ENCODE results near the gene LIPK. TPM values are rescaled to one million over a fixed set of nuclear protein-coding genes. Genes with fewer than 3 reads are reported as not detected.
A peak's percentile ranks its signal among the peaks of the same experiment; 100 is the strongest.

LIPK gene
- polyA plus RNA-seq, 2 of the 4 experiments (the other 2 are of a cell fraction) = 0.05 TPM; not detected in 1

DNA sequence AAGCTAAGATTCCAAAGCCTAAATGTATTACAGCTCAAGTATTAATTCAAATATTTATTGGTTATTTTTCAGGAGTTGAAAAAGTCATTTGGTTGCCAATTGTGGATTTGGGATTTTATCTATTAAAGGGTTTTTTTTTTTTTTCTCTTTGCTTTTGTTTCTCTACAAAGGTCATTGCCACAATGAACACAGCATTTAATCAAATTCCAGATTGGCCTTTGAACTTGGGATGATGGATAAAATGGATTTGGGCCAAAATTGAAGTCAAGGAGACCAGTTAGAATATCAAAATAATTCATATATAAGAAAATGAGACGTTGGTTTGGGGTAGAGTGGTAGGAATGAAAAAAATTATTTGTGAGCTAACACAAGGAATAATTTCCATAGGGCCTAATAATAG lies 63.3 kb downstream of the LIPK start:
- no peak overlapping the region for H3K4me2 ChIP-seq
- no peak for ATAC-seq
- WGBS (ENCODE audit: missing lambda C conversion rate) = 26% methylated on average over 1 of the region's 1 CpG
- POLR2A ChIA-PET = no interaction called here
- H3K27ac ChIP-seq = no peak overlapping the region
- peaks cover 9% of the 10 kb centered on the region; the same call in 2 of the 3 replicates for H3K4me1 ChIP-seq
- TF ChIP-seq ZFP36 (IDR thresholded peaks at IDR 0.05; ENCODE audit: borderline replicate concordance, partially characterized antibody) = no peak
- TF ChIP-seq, protein P1, sequence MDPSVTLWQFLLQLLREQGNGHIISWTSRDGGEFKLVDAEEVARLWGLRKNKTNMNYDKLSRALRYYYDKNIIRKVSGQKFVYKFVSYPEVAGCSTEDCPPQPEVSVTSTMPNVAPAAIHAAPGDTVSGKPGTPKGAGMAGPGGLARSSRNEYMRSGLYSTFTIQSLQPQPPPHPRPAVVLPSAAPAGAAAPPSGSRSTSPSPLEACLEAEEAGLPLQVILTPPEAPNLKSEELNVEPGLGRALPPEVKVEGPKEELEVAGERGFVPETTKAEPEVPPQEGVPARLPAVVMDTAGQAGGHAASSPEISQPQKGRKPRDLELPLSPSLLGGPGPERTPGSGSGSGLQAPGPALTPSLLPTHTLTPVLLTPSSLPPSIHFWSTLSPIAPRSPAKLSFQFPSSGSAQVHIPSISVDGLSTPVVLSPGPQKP (IDR thresholded peaks at IDR 0.05; ENCODE audit: low read depth, low read length) = no peak
- no peak for TF ChIP-seq HOXA7 (CRISPR knock-in tag; IDR thresholded peaks at IDR 0.05)
- TF ChIP-seq, protein P2, sequence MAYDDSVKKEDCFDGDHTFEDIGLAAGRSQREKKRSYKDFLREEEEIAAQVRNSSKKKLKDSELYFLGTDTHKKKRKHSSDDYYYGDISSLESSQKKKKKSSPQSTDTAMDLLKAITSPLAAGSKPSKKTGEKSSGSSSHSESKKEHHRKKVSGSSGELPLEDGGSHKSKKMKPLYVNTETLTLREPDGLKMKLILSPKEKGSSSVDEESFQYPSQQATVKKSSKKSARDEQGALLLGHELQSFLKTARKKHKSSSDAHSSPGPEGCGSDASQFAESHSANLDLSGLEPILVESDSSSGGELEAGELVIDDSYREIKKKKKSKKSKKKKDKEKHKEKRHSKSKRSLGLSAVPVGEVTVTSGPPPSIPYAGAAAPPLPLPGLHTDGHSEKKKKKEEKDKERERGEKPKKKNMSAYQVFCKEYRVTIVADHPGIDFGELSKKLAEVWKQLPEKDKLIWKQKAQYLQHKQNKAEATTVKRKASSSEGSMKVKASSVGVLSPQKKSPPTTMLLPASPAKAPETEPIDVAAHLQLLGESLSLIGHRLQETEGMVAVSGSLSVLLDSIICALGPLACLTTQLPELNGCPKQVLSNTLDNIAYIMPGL (CRISPR knock-in tag; IDR thresholded peaks at IDR 0.05; ENCODE audit: borderline replicate concordance) = no peak
- CTCF ChIA-PET = interaction anchor here (0.6 kb wide), 1 partner anchor 201 kb away, joined by 3 read pairs; no protein-coding TSS in a partner anchor
- H3K4me3 ChIP-seq = no peak overlapping the region
- peaks cover 2% of the 10 kb centered on the region; the same call in 1 of the 3 replicates for H3K9me3 ChIP-seq
- DNase-seq (ENCODE audit: low read depth in 1 of 2, low spot score in 1 of 2) = no peak
- no peak for FAIRE-seq

DNA sequence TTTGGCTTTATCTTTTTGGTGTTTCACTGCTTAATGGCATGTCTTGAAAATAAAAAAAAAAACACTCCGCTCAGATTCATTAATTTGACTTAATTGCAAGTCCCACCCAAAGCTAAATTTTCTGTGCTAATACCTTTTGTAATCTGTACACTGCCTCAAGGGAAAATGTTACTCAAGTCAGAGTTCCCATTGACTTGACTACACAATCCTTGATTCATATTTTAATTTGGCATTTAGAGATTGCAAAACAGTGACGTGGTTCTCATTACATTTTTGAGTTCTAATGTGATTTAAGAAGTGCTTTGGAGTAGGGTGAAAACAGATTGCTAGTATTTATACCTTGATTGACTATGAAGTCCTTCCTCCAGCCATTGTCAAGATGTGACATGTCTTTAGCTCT lies 75.2 kb downstream of the LIPK start:
- Histone ChIP-seq H3K4me2 (no peak overlapping the region), H3K4me1 (no peaks in the 10 kb centered on the region), H3K27ac (no peak overlapping the region), H3K9me3 (no peaks in the 10 kb centered on the region), H3K4me3 (no peak overlapping the region)
- FAIRE-seq = peak; percentile 39
- CTCF ChIA-PET = interaction anchor here (0.9 kb wide), 1 partner anchor 13 kb away, joined by 3 read pairs; no protein-coding TSS in a partner anchor
- ATAC-seq = no peak
- DNase-seq (ENCODE audit: low read depth in 1 of 2, low spot score in 1 of 2) = no peak
- POLR2A ChIA-PET = no interaction called here
- 11% methylated on average over 2 of the region's 2 CpGs for WGBS (ENCODE audit: missing lambda C conversion rate)
- TF ChIP-seq CBX8 (IDR thresholded peaks at IDR 0.05) = no peak
- no peak for TF ChIP-seq CHD4 (IDR thresholded peaks at IDR 0.05; ENCODE audit: borderline replicate concordance)
- TF ChIP-seq SREBF2 (IDR thresholded peaks at IDR 0.05) = no peak
- no peak for TF ChIP-seq POLR2A (IDR thresholded peaks at IDR 0.05; ENCODE audit: low read length)
- TF ChIP-seq FOSB (CRISPR knock-in tag; IDR thresholded peaks at IDR 0.05) = no peak
- TF ChIP-seq, protein P3, sequence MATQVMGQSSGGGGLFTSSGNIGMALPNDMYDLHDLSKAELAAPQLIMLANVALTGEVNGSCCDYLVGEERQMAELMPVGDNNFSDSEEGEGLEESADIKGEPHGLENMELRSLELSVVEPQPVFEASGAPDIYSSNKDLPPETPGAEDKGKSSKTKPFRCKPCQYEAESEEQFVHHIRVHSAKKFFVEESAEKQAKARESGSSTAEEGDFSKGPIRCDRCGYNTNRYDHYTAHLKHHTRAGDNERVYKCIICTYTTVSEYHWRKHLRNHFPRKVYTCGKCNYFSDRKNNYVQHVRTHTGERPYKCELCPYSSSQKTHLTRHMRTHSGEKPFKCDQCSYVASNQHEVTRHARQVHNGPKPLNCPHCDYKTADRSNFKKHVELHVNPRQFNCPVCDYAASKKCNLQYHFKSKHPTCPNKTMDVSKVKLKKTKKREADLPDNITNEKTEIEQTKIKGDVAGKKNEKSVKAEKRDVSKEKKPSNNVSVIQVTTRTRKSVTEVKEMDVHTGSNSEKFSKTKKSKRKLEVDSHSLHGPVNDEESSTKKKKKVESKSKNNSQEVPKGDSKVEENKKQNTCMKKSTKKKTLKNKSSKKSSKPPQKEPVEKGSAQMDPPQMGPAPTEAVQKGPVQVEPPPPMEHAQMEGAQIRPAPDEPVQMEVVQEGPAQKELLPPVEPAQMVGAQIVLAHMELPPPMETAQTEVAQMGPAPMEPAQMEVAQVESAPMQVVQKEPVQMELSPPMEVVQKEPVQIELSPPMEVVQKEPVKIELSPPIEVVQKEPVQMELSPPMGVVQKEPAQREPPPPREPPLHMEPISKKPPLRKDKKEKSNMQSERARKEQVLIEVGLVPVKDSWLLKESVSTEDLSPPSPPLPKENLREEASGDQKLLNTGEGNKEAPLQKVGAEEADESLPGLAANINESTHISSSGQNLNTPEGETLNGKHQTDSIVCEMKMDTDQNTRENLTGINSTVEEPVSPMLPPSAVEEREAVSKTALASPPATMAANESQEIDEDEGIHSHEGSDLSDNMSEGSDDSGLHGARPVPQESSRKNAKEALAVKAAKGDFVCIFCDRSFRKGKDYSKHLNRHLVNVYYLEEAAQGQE (IDR thresholded peaks at IDR 0.05) = no peak
- TF ChIP-seq RFX5 (IDR thresholded peaks at IDR 0.05) = no peak
- TF ChIP-seq, protein P4, sequence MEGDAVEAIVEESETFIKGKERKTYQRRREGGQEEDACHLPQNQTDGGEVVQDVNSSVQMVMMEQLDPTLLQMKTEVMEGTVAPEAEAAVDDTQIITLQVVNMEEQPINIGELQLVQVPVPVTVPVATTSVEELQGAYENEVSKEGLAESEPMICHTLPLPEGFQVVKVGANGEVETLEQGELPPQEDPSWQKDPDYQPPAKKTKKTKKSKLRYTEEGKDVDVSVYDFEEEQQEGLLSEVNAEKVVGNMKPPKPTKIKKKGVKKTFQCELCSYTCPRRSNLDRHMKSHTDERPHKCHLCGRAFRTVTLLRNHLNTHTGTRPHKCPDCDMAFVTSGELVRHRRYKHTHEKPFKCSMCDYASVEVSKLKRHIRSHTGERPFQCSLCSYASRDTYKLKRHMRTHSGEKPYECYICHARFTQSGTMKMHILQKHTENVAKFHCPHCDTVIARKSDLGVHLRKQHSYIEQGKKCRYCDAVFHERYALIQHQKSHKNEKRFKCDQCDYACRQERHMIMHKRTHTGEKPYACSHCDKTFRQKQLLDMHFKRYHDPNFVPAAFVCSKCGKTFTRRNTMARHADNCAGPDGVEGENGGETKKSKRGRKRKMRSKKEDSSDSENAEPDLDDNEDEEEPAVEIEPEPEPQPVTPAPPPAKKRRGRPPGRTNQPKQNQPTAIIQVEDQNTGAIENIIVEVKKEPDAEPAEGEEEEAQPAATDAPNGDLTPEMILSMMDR (IDR thresholded peaks at IDR 0.05) = no peak
- TF ChIP-seq TFCP2L1 (CRISPR knock-in tag; IDR thresholded peaks at IDR 0.05) = no peak
- TF ChIP-seq, protein P5, sequence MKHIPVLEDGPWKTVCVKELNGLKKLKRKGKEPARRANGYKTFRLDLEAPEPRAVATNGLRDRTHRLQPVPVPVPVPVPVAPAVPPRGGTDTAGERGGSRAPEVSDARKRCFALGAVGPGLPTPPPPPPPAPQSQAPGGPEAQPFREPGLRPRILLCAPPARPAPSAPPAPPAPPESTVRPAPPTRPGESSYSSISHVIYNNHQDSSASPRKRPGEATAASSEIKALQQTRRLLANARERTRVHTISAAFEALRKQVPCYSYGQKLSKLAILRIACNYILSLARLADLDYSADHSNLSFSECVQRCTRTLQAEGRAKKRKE (CRISPR knock-in tag; IDR thresholded peaks at IDR 0.05; ENCODE audit: low read depth) = no peak
- TF ChIP-seq EHF (CRISPR knock-in tag; IDR thresholded peaks at IDR 0.05) = no peak
- no peak for TF ChIP-seq SMC3 (IDR thresholded peaks at IDR 0.05)
- TF ChIP-seq, protein P6, sequence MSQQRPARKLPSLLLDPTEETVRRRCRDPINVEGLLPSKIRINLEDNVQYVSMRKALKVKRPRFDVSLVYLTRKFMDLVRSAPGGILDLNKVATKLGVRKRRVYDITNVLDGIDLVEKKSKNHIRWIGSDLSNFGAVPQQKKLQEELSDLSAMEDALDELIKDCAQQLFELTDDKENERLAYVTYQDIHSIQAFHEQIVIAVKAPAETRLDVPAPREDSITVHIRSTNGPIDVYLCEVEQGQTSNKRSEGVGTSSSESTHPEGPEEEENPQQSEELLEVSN (IDR thresholded peaks at IDR 0.05; ENCODE audit: borderline replicate concordance, low read depth) = no peak
- TF ChIP-seq KDM1A (IDR thresholded peaks at IDR 0.05; ENCODE audit: low read depth) = no peak
- TF ChIP-seq FOXS1 (CRISPR knock-in tag; IDR thresholded peaks at IDR 0.05) = no peak
- TF ChIP-seq, protein P7, sequence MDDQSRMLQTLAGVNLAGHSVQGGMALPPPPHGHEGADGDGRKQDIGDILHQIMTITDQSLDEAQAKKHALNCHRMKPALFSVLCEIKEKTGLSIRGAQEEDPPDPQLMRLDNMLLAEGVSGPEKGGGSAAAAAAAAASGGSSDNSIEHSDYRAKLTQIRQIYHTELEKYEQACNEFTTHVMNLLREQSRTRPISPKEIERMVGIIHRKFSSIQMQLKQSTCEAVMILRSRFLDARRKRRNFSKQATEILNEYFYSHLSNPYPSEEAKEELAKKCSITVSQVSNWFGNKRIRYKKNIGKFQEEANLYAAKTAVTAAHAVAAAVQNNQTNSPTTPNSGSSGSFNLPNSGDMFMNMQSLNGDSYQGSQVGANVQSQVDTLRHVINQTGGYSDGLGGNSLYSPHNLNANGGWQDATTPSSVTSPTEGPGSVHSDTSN (IDR thresholded peaks at IDR 0.05) = no peak
- no peak for TF ChIP-seq PHF8 (IDR thresholded peaks at IDR 0.05; ENCODE audit: borderline replicate concordance, low read depth)
- TF ChIP-seq RAD21 (conservative IDR thresholded peaks at IDR 0.05 in 1 of 2, IDR thresholded peaks at IDR 0.05 in 1 of 2) = no peak
